HepG2 (cell line): ENCODE results near the gene SMTNL2. TPM values are rescaled to one million over a fixed set of nuclear protein-coding genes. Genes with fewer than 3 reads are reported as not detected.

Experiments
- ARHGAP35 ChIP-seq: sonication (generic); formaldehyde crosslinking; IDR thresholded peaks from 2 replicates; pipeline ENCODE4 v1.9.0; 2022; ENCODE audit warnings: mild to moderate bottlenecking, inconsistent platforms, moderate library complexity, missing genetic modification reagents, borderline replicate concordance
- CBX5 ChIP-seq: sonication (generic); formaldehyde crosslinking; IDR thresholded peaks from 2 replicates; pipeline ENCODE4 v1.4.0; 2020; ENCODE audit warnings: missing genetic modification reagents, borderline replicate concordance
- CHCHD3 ChIP-seq: sonication (generic); formaldehyde crosslinking; IDR thresholded peaks from 2 replicates; pipeline ENCODE4 v1.8.0; 2022; ENCODE audit warnings: mild to moderate bottlenecking, missing genetic modification reagents, moderate library complexity
- ELF3 ChIP-seq: IDR thresholded peaks from 2 replicates; pipeline ENCODE4 v1.6.1; 2016; ENCODE audit warnings: missing genetic modification reagents, missing compliant biosample characterization
- SATB2 ChIP-seq: sonication (generic); formaldehyde crosslinking; IDR thresholded peaks from 2 replicates; pipeline ENCODE4 v1.5.0; 2020; ENCODE audit warnings: missing genetic modification reagents
- SNAI1 ChIP-seq: sonication (generic); formaldehyde crosslinking; IDR thresholded peaks from 2 replicates; pipeline ENCODE4 v1.5.0; 2020; ENCODE audit warnings: mild to moderate bottlenecking, missing genetic modification reagents, borderline replicate concordance
- SP4 ChIP-seq: sonication (generic); formaldehyde crosslinking; IDR thresholded peaks from 2 replicates; pipeline ENCODE4 v1.8.1; 2023; ENCODE audit warnings: mild to moderate bottlenecking, missing genetic modification reagents
- XRCC5 ChIP-seq: fragments of 200-400 bp; formaldehyde crosslinking; optimal IDR thresholded peaks from 2 replicates; pipeline ENCODE3; 2017; ENCODE audit warnings: mild to moderate bottlenecking, low read length
- ZC3H4 ChIP-seq: sonication (generic); formaldehyde crosslinking; IDR thresholded peaks from 2 replicates; pipeline ENCODE4 v1.4.0; 2020; ENCODE audit warnings: missing genetic modification reagents, borderline replicate concordance
- ZNF235 ChIP-seq: sonication (generic); formaldehyde crosslinking; IDR thresholded peaks from 2 replicates; pipeline ENCODE4 v1.8.1; 2023; ENCODE audit warnings: mild to moderate bottlenecking, missing genetic modification reagents, borderline replicate concordance
- ZNF30 ChIP-seq: sonication (generic); formaldehyde crosslinking; IDR thresholded peaks from 2 replicates; pipeline ENCODE4 v1.5.0; 2020; ENCODE audit warnings: mild to moderate bottlenecking, missing genetic modification reagents
- ZNF446 ChIP-seq: sonication (generic); formaldehyde crosslinking; IDR thresholded peaks from 2 replicates; pipeline ENCODE4 v1.5.0; 2020; ENCODE audit warnings: mild to moderate bottlenecking, missing genetic modification reagents
- ZNF468 ChIP-seq: sonication (generic); formaldehyde crosslinking; IDR thresholded peaks from 2 replicates; pipeline ENCODE4 v1.8.0; 2022; ENCODE audit warnings: mild to moderate bottlenecking, moderate library complexity, missing genetic modification reagents
- ZNF556 ChIP-seq: sonication (generic); formaldehyde crosslinking; IDR thresholded peaks from 2 replicates; pipeline ENCODE4 v1.4.0; 2020; ENCODE audit warnings: mild to moderate bottlenecking, missing genetic modification reagents, borderline replicate concordance
- ZNF879 ChIP-seq: sonication (generic); formaldehyde crosslinking; IDR thresholded peaks from 2 replicates; pipeline ENCODE4 v1.8.1; 2023; ENCODE audit warnings: missing genetic modification reagents
- polyA plus RNA-seq, 8 experiments: library from polyadenylated mRNA; depleted of rRNA in 3 of 8; stranded (reverse) in 7 of 8; unstranded in 1 of 8; fragments of >200 nt; fragmentation: Illumina TruSeq in 4 of 8; extraction: Trizol in 4 of 8; gene quantifications; 2 replicates each; pipeline versions ENCODE4 v1.2.1 to v1.2.3, GENCODE V29; 2011 to 2016; ENCODE audit warnings: low read depth in 4 of 8, missing spikeins in 1 of 8, mixed read lengths in 1 of 8; ENCODE audit not compliant: insufficient read depth in 1 of 8
- total RNA-seq, 5 experiments: library from RNA; depleted of rRNA; stranded (reverse); fragments of >200 nt; fragmentation: Illumina TruSeq; extraction: Trizol; gene quantifications; 2 replicates each; pipeline ENCODE4 v1.2.3, GENCODE V29; 2016; ENCODE audit warnings: low read depth in 1 of 5
- TF ChIP-seq, protein P1 (sequence below): IDR thresholded peaks from 2 replicates; pipeline ENCODE4 v1.6.1; 2016; ENCODE audit warnings: mild to moderate bottlenecking
- TF ChIP-seq, protein P2 (sequence below): sonication (generic); formaldehyde crosslinking; IDR thresholded peaks from 2 replicates; pipeline ENCODE4 v1.4.0; 2020; ENCODE audit warnings: mild to moderate bottlenecking, missing genetic modification reagents
- TF ChIP-seq, protein P3 (sequence below): sonication (generic); formaldehyde crosslinking; IDR thresholded peaks from 2 replicates; pipeline ENCODE4 v1.9.0; 2021; ENCODE audit warnings: missing genetic modification reagents, borderline replicate concordance
- TF ChIP-seq, protein P4 (sequence below): sonication (generic); formaldehyde crosslinking; IDR thresholded peaks from 2 replicates; pipeline ENCODE4 v1.9.0; 2021; ENCODE audit warnings: missing genetic modification reagents, borderline replicate concordance

The SMTNL2 gene
- total and polyA plus RNA-seq, 2 of the 13 experiments (the other 11 are each of a cell fraction or from before 2014, with no cell fraction given), result 0.41 to 5.1 TPM

DNA sequence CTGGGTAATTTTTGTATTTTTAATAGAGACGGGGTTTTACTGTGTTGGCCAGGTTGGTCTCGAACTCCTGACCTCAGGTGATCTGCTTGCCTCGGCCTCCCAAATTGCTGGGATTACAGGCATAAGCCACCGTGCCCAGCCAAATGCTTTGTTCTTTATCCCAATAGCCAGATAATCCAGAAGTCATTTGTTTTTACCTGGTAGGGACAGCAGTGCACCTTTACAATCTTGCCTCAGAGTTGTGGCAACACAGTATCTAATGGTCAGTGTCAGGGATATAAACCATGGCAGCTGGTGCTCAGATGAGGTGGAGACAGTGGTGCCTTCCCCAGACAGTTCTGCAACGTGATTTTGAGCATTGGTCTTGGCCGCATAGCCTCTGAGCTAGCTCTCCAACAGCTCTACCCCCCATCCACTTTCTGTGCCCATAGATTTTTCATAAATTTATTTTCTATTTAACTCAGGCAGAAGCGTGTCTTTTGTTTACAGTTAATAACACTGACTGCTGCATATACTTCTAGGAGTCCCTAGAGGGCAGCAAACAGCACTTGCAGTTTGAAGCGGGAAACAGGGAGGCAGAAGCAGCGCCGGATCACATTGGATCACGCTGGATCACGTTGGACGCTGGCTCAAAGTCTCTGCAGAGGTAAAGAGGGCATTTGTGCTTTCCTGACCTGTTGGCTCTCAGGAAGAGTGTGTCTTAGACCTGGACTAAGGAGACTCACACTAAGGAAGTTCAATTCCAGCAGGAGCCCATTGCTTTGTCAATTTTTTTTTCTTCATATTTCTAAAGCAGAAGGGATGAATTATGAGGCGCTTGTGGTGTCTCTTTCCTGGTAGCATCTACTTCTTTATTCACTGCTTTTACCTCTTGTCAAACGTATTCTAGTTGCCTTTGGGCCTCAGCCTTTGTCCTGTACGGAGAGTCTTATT, 18.9 kb upstream of the SMTNL2 start (continued):
- TF ChIP-seq ARHGAP35 (CRISPR knock-in tag), result no peak
- no peak for TF ChIP-seq SATB2
- no peak for TF ChIP-seq SNAI1 (CRISPR knock-in tag)
- no peak for TF ChIP-seq CHCHD3
- TF ChIP-seq ZNF235 (CRISPR knock-in tag), result no peak
- TF ChIP-seq ZNF468, result no peak
- TF ChIP-seq, protein P1, sequence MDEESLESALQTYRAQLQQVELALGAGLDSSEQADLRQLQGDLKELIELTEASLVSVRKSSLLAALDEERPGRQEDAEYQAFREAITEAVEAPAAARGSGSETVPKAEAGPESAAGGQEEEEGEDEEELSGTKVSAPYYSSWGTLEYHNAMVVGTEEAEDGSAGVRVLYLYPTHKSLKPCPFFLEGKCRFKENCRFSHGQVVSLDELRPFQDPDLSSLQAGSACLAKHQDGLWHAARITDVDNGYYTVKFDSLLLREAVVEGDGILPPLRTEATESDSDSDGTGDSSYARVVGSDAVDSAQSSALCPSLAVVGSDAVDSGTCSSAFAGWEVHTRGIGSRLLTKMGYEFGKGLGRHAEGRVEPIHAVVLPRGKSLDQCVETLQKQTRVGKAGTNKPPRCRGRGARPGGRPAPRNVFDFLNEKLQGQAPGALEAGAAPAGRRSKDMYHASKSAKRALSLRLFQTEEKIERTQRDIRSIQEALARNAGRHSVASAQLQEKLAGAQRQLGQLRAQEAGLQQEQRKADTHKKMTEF (CRISPR knock-in tag), result 0 out of 2 replicates have a peak, but pooled peaks have one; percentile 14
- peak; percentile 82 for TF ChIP-seq XRCC5
- TF ChIP-seq ZNF556 (CRISPR knock-in tag), result no peak
- no peak for TF ChIP-seq ZC3H4 (CRISPR knock-in tag)
- peak; percentile 43; the same call in 1 of the 2 replicates for TF ChIP-seq ELF3
- 0 out of 2 replicates have a peak, but pooled peaks have one; percentile 49 for TF ChIP-seq ZNF879 (CRISPR knock-in tag)
- TF ChIP-seq, protein P2, sequence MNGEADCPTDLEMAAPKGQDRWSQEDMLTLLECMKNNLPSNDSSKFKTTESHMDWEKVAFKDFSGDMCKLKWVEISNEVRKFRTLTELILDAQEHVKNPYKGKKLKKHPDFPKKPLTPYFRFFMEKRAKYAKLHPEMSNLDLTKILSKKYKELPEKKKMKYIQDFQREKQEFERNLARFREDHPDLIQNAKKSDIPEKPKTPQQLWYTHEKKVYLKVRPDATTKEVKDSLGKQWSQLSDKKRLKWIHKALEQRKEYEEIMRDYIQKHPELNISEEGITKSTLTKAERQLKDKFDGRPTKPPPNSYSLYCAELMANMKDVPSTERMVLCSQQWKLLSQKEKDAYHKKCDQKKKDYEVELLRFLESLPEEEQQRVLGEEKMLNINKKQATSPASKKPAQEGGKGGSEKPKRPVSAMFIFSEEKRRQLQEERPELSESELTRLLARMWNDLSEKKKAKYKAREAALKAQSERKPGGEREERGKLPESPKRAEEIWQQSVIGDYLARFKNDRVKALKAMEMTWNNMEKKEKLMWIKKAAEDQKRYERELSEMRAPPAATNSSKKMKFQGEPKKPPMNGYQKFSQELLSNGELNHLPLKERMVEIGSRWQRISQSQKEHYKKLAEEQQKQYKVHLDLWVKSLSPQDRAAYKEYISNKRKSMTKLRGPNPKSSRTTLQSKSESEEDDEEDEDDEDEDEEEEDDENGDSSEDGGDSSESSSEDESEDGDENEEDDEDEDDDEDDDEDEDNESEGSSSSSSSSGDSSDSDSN (CRISPR knock-in tag), result peak; percentile 30; the same call in 1 of the 2 replicates
- 0 out of 2 replicates have a peak, but pooled peaks have one; percentile 25 for TF ChIP-seq CBX5 (CRISPR knock-in tag)
- no peak for TF ChIP-seq ZNF446 (CRISPR knock-in tag)
- TF ChIP-seq SP4 (CRISPR knock-in tag), result no peak
- no peak for TF ChIP-seq ZNF30
- TF ChIP-seq, protein P3, sequence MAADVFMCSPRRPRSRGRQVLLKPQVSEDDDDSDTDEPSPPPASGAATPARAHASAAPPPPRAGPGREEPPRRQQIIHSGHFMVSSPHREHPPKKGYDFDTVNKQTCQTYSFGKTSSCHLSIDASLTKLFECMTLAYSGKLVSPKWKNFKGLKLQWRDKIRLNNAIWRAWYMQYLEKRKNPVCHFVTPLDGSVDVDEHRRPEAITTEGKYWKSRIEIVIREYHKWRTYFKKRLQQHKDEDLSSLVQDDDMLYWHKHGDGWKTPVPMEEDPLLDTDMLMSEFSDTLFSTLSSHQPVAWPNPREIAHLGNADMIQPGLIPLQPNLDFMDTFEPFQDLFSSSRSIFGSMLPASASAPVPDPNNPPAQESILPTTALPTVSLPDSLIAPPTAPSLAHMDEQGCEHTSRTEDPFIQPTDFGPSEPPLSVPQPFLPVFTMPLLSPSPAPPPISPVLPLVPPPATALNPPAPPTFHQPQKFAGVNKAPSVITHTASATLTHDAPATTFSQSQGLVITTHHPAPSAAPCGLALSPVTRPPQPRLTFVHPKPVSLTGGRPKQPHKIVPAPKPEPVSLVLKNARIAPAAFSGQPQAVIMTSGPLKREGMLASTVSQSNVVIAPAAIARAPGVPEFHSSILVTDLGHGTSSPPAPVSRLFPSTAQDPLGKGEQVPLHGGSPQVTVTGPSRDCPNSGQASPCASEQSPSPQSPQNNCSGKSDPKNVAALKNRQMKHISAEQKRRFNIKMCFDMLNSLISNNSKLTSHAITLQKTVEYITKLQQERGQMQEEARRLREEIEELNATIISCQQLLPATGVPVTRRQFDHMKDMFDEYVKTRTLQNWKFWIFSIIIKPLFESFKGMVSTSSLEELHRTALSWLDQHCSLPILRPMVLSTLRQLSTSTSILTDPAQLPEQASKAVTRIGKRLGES (CRISPR knock-in tag), result no peak
- TF ChIP-seq, protein P4, sequence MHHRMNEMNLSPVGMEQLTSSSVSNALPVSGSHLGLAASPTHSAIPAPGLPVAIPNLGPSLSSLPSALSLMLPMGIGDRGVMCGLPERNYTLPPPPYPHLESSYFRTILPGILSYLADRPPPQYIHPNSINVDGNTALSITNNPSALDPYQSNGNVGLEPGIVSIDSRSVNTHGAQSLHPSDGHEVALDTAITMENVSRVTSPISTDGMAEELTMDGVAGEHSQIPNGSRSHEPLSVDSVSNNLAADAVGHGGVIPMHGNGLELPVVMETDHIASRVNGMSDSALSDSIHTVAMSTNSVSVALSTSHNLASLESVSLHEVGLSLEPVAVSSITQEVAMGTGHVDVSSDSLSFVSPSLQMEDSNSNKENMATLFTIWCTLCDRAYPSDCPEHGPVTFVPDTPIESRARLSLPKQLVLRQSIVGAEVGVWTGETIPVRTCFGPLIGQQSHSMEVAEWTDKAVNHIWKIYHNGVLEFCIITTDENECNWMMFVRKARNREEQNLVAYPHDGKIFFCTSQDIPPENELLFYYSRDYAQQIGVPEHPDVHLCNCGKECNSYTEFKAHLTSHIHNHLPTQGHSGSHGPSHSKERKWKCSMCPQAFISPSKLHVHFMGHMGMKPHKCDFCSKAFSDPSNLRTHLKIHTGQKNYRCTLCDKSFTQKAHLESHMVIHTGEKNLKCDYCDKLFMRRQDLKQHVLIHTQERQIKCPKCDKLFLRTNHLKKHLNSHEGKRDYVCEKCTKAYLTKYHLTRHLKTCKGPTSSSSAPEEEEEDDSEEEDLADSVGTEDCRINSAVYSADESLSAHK (CRISPR knock-in tag), result no peak
